Ureter (tissue), 1 donor: ENCODE measurements around the gene RIC1. TPM values are rescaled to one million over a fixed set of nuclear protein-coding genes. Genes with fewer than 3 reads are reported as not detected.
A peak's percentile ranks its signal among the peaks of the same experiment; 100 is the strongest.
"Not testable (repeated sequence)": the region's sequence is repeated elsewhere in the genome, so short reads cannot be mapped to it uniquely, and the experiment has no call there.

ENCODE experiments used
- DNase-seq: peaks from one replicate; pipeline ENCODE4 v3.0.0-alpha.2; 2020; ENCODE audit warnings: low spot score
- total RNA-seq: library from RNA; stranded (reverse); gene quantifications from one replicate; pipeline ENCODE4 v1.2.4, GENCODE V29; 2023
- donor health status: DM: yes; HTN: yes; CAD: no.

RIC1 gene
- total RNA-seq = 28.5 TPM

- peak; percentile 93 for DNase-seq
These were observed at the start of gene RIC1 for GRCh38 chr9:5628530-5629311. TSS of gene RIC1 (plus strand) at chr9:5629107. CDS start at chr9:5629310, 203 bp downstream.

- no peak for DNase-seq
These were observed 49.0 kb upstream of the RIC1 start for GRCh38 chr9:5579881-5580280.

GRCh38 chr9:5580650-5581049 lies 48.3 kb upstream of the RIC1 start:
- no peak for DNase-seq

- not testable (repeated sequence) for DNase-seq
These were observed 47.2 kb upstream of the RIC1 start for GRCh38 chr9:5581706-5582105.

GRCh38 chr9:5582835-5583195 lies 46.1 kb upstream of the RIC1 start:
- DNase-seq = no peak

GRCh38 chr9:5586391-5586802 lies 42.5 kb upstream of the RIC1 start:
- DNase-seq = no peak

- no peak for DNase-seq
These were observed 41.9 kb upstream of the RIC1 start for GRCh38 chr9:5587024-5587423.

- DNase-seq = no peak
These were observed 36.7 kb upstream of the RIC1 start for GRCh38 chr9:5592231-5592630.

GRCh38 chr9:5592904-5593303 lies 36.0 kb upstream of the RIC1 start:
- DNase-seq = no peak

GRCh38 chr9:5593904-5594303 lies 35.0 kb upstream of the RIC1 start:
- no peak for DNase-seq

- no peak for DNase-seq
These were observed 32.7 kb upstream of the RIC1 start for GRCh38 chr9:5596173-5596572.

GRCh38 chr9:5608298-5609225 lies 20.3 kb upstream of the RIC1 start:
- no peak for DNase-seq

GRCh38 chr9:5609226-5609596 lies 19.7 kb upstream of the RIC1 start:
- no peak for DNase-seq

- no peak for DNase-seq
These were observed 18.4 kb upstream of the RIC1 start for GRCh38 chr9:5610491-5610890.

- no peak for DNase-seq
These were observed 17.4 kb upstream of the RIC1 start for GRCh38 chr9:5611321-5612184.

- no peak for DNase-seq
These were observed 16.7 kb upstream of the RIC1 start for GRCh38 chr9:5612185-5612530.

GRCh38 chr9:5614192-5614591 lies 14.7 kb upstream of the RIC1 start:
- no peak for DNase-seq

GRCh38 chr9:5614985-5615384 lies 13.9 kb upstream of the RIC1 start:
- DNase-seq = no peak

GRCh38 chr9:5617749-5618148 lies 11.2 kb upstream of the RIC1 start:
- no peak for DNase-seq

- no peak for DNase-seq
These were observed 8.4 kb upstream of the RIC1 start for GRCh38 chr9:5620494-5620893.

GRCh38 chr9:5621327-5621726 lies 7.6 kb upstream of the RIC1 start:
- DNase-seq = no peak

- DNase-seq = no peak
These were observed 6.9 kb upstream of the RIC1 start for GRCh38 chr9:5622016-5622415.
